NCI-H748 treated with DMSO at 0.1 percent for 48 hours (cell line): ENCODE data around the gene MMRN2.
"Not testable (repeated sequence)": the region's sequence is repeated elsewhere in the genome, so short reads cannot be mapped to it uniquely, and the experiment has no call there.

ENCODE experiments used
- DNase-seq: peaks from one replicate; lab custom pipeline; 2025; lab: John Stamatoyannopoulos, UW

Gene MMRN2

DNA sequence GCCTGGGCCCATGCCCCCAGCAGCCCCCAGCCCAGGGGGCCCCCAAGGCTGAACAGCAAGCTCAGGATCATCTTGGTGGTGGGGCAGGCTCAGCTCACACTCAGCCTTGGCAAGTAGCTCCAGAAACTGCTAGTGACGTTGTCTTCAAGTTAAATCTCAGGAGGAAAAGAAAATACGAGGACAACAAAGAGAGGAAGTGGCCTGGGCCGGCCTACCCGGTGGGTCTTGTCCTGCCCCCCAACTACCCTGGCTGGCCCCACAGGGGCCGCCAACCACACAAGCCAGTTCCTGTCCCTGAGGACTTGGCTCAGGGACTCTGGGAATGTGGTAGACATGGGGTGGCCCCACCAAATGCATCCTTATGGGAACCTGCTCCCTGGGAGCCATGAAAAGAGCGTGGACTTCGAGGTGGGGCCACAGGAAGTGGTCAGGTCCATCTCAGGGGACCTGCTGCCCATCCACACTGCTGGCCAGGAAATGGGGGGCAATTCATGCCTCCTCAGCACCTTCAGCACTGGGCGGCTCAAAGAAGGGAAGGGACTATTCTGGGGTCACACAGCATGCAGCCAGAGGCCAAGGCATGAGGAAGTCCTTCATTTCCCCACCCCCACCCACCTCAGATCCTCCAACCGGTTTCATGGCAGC is at the start of gene MMRN2:
Gene MMRN2 (minus strand): TSS at position 145 of the 645 bp plus-strand sequence. CDS start 74 bp downstream, at position 71.
- DNase-seq, result no peak

DNA sequence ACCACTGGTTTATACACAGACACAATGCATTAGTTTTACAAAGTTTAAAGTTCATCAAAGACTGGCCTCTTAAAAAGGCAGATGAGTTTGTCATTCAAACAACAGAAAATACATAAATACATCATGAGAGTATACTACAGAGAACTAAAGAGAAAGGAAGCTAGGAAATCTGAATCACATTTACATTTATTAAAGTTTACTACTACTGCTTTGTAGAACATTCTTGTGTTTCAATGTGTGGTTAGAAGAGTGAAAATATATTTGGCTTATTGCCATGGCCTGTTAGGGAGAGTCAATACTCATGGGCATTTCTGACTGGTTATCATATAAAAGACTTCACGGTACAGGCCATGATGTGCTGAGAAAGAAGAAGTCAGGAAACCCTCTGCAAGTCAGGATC is 49.7 kb upstream of the MMRN2 start:
- DNase-seq, result not testable (repeated sequence)

GRCh38 chr10:87000491-87000890 is 43.1 kb upstream of the MMRN2 start:
- DNase-seq, result no peak

DNA sequence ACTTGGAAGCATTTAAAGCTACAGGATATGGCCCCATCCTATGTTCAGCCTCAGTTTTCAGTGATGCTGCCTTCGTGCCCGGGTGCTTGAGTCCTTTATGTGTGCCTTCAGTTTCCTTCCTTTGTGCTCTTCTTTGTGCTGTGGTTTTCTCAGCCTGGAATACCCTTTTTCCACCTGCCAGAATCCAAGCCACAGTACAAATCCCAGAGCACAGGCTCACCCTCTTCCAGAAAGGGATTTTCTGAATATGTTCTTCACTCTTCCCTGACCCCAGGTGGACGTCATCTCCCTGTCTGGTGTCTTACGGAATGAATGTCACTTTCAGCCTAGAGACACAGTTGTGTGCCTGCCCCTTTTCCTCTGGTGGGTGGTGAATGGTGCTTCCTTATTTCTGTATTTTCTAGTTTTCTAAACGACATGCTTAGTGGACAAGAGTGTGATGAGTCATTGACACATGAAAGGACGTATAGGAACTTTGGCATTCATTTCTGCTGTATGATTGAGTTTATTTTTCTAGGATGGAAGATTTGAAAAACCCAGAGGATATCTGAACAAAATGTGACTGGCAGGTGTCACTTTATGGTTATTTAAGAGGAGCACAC is 42.5 kb upstream of the MMRN2 start:
- not testable (repeated sequence) for DNase-seq

- no peak for DNase-seq
Observed at GRCh38 chr10:86992929-86993328, 35.5 kb upstream of the MMRN2 start.

DNA sequence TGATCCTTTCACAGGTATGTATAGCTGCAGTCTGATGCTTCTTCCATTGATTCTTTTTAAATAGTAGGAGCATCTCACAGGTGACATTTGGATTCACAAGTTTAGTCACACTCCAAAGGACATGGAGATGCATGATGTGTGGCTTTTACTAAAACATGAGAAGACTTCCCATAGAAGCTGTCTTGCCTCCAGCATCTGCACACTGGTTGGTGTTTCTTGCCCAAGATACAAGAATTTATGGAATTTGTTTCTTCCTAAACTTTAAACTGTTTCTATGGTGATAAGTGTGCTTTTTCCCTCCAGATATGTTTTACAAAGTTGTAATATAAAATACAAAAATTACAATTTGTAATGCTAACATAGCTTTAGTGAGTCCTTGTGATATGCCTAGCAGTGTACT is 35.0 kb upstream of the MMRN2 start:
- no peak for DNase-seq

- DNase-seq, result not testable (repeated sequence)
Observed at GRCh38 chr10:86991362-86991761, 33.9 kb upstream of the MMRN2 start.

DNA sequence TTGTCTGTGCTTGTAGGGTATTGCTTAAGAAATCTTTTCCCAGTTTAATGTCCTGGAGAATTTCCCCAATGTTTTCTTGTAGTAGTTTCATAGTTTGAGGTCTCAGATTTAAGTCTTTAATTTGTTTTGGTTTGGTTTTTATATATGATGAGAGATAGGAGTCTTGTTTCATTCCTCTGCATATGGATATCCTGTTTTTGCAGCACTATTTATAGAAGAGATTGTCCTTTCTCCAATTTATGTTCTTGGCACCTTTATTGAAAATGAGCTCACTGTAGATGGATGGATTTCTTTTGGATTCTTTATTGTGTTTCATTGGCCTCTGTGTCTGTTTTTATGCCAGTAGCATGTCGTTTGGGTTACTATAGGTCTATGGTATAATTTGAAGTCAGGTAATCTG is 31.1 kb upstream of the MMRN2 start:
- no peak for DNase-seq

- DNase-seq, result not testable (repeated sequence)
Observed at GRCh38 chr10:86984498-86984897, 27.1 kb upstream of the MMRN2 start.

DNA sequence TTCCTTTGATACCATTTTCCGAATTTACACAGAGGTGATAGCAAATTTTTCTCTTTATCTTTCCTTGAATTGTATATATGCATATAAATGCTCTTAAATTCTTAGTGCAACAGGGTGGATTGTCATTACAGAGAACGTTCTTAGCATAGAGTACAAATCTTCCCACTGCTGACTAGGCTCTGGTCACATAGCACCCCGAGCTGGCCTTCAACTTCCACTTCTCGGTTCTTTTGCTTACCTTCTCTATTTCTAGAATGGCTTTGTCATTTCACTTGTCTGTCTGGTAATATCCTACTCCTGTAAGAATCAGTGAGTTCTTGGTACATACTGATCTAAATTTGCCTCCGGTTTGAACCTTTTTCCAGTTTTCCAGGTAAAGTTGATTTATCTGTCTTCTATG is 24.3 kb upstream of the MMRN2 start:
- DNase-seq, result no peak

DNA sequence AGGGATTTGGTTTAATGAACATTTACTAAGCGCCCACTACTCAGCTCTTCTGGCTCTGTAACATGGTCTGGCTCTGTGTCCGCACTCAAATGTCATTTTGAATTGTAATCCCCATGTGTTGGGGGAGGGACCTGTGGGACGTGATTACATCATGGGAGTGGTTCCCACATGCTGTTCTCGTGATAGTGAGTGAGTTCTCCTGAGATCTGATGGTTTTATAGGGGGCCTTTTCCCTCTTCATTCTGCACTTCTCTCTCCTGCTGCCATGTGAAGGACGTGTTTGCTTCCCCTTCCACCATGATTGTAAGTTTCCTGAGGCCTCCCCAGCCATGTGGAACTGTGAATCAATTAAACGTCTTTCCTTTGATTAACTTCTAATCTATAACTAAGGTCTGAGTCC is 23.6 kb upstream of the MMRN2 start:
- DNase-seq, result not testable (repeated sequence)

- no peak for DNase-seq
Observed at GRCh38 chr10:86979977-86980448, 22.6 kb upstream of the MMRN2 start.

DNA sequence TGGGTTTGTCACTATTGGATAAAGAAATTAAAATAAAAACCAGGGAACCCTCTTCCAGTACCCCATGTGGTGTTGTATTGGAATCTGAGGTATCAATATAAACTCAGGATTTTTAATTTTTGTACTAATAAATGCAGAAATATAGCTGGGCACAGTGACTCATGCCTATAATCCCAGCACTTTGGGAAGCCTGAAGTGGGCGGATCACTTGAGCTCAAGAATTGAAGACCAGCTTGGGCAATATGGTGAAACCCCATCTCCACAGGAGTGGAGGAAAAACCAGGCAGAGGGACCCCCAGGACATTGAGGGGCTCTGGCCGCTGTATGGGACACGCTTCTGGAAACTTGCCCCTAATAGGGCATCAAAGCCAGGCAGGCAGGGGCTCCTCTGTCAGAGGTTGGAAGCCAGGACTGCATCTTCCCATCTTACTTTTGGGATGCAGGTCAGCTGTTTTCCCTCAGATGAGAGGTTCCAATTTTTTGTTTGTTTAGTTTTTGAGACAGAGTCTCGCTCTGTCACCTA is 21.9 kb upstream of the MMRN2 start:
- DNase-seq, result no peak

DNA sequence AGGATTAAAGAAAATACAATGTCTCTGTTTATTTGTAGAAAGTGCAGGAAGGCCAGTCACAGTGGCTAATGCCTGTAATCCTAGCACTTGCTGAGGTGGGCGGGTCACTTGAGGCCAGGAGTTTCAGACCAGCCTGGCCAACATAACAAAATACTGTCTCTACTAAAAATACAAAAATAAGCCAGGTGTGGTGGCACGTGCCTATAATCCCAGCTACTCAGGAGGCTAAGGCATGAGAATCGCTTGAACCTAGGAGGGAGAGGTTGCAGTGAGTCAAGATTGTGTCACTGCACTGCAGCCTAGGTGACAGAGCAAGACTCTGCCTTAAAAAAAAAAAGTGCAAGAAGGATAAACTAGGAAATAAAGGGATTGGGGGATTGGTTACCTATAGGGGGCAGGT is 21.0 kb upstream of the MMRN2 start:
- DNase-seq, result not testable (repeated sequence)

DNA sequence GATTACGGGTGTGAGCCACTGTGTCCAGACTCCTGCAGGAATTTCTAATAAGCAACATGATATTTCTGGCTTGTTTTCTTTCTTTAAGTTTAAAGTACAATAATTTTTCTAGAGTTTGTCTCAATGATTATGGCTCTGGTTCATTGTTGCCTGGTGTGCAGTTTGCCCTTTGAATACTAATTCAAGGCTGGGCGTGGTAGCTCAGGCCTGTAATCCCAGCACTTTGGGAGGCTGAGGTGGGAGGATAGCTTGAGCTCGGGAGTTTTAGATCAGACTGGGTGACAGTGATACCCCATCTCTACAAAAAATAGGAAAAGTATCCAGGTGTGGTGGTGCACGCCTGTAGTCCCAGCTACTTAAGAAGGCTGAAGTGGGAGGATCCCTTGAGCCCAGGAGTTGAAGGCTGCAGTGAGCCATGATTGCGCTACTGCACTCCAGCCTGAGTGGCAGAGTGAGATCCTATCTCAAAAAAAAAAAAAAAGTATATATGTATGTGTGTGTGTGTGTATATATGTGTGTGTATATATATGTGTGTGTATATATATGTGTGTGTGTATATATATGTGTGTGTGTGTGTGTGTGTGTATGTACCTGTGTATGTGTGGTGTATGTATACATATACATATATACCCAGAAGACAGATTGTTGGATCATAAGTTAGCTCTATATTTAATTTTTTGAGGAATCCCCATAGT is 19.1 kb upstream of the MMRN2 start:
- no peak for DNase-seq

GRCh38 chr10:86974484-86974883 is 17.1 kb upstream of the MMRN2 start:
- DNase-seq, result no peak

DNA sequence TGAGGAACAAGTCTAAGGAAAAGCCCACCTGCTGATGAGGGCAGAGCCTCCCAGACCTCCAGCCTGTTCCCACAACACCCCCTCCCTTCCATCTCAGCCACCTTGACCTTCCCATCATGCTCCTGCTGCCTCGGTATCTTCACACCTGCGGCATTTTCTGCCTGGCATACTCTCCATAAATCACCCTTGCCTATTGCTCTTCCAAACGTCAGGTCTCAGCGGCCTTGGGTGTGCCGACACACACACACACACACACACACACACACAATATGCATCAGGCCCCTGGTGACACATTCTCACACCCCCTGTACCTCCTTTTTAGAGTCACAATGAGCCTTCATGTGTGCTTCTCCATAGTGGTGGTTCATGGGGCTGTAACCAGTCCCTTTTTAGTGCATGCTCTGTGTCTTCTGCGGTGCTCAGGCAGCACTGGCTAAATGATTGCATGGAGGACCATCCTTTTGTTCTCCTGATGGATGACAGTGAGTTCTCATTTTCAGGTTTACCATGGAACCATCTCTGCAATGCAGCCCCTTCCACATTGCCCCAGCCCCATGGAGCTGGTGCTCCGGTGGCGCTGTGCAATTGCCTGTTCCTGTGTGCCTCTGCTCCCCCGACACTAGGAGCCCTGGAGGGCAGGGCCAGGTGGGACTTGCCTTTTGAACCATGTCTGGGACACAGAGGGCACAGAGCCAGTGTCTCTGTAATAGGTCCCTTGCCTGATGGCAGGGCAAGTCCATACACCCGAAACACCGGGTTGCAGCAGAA is 15.4 kb upstream of the MMRN2 start:
- no peak for DNase-seq

DNA sequence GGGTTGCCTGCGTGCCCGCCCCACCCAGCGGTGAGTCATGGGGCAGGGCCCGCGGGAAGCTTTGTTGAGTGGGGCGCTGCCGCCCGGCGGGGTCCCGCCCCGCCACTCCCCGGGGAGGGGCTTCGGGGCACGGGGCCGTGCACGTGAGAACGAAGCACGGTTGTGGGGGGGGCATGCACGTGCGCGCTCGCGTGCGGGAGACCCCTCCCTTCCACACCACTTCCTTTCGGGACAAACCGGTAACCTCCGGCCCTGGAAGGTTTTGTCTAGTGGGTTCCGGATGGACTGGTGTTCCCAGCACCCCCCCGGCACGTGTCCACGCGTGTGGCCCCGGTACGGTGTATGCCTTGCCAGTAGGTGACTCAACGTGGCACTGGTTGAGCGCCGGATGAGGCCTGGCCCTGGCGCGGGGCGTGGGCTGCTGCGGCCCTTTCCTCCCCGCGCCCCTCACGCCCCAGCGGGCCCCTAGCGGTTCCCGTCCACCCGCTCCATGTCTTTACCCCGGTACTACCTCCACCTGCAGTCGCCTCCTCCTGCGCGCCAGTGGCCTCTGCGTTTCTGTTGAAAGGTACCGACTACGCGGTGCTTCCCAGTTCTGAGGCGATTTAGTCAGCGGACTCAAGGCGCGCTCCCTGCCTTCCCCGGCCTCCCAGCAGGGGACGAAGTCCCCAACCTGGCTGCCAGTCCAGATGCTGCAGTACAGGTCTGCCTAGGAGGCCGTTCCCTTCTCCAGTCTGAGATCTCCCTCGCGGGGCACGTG is 14.0 kb upstream of the MMRN2 start:
- DNase-seq, result no peak

DNA sequence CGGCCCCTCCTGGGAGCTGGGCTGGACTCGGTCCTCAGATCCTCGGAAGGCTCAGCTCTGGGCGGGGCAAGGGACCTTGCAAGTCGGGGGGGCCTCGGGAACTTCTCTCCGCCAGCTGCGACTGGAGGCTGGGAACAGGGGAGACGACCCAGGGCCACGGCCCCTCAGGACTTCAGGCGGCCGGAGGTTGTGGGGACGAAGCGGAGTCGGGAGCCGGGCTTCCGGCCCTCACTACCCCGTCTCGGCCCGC is 13.5 kb upstream of the MMRN2 start:
- no peak for DNase-seq

DNA sequence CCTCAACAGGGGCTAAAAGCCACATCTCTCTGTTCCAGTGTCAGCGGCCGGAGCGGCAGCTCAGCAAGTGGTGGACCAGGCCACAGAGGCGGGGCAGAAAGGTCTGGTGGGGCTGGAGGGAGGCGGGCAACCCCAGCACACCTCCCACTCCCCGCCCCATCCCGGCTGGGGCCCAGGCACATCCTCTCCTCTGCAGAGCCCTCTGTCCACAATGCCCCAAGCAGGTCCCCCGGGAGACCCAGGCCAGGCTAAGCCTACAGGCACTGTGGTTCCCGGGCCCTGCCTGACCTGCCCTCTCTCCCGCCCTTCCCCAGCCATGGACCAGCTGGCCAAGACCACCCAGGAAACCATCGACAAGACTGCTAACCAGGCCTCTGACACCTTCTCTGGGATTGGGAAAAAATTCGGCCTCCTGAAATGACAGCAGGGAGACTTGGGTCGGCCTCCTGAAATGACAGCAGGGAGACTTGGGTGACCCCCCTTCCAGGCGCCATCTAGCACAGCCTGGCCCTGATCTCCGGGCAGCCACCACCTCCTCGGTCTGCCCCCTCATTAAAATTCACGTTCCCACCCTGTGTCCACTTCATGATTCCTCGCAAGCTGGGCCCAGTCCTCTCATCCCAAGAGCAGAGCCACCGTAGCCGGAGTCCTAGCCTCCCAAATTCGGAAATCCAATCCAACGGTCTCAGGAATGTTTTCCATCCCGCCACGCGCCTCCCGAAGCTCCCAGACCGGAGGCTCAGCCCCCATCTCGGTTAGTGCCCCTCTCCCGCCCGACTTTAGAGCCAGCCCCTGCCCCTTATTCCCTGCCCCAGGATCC is 13.0 kb upstream of the MMRN2 start:
- no peak for DNase-seq
